Stomach (tissue), 9 donors: Measurements from ENCODE around the gene LIMD2. TPM values are rescaled to one million over a fixed set of nuclear protein-coding genes. Genes with fewer than 3 reads are reported as not detected.
A peak's percentile ranks its signal among the peaks of the same experiment; 100 is the strongest.

ENCODE experiments used
- DNase-seq, 2 donors: peaks; one replicate each; pipeline versions ENCODE4 v3.0.0 to v3.0.0-alpha.2; 2013 to 2019
- H3K27ac ChIP-seq, 5 donors: fragments of 200-600 bp in 4 of 5; sonication (generic) in 4 of 5; one replicate each; pipeline ENCODE4 v1.5.1; 2013 to 2019; ENCODE audit warnings: mild to moderate bottlenecking in 1 of 5, moderate library complexity in 1 of 5
- H3K27me3 ChIP-seq, 3 donors: fragments of 200-600 bp; sonication (generic); one replicate each; pipeline ENCODE4 v1.5.1; 2017 to 2019; ENCODE audit warnings: mixed run types in 1 of 3
- H3K36me3 ChIP-seq, 4 donors: fragments of 200-600 bp; sonication (generic); 1 replicate in 3 of 4; 2 replicates in 1 of 4; pipeline ENCODE4 v1.5.1; 2016 to 2019
- H3K4me1 ChIP-seq, 4 donors: fragments of 200-600 bp; sonication (generic); one replicate each; pipeline ENCODE4 v1.5.1; 2016 to 2019
- H3K4me3 ChIP-seq, 4 donors: fragments of 200-600 bp; sonication (generic) in 3 of 4; one replicate each; pipeline ENCODE4 v1.5.1; 2016 to 2019; ENCODE audit warnings: mild to moderate bottlenecking in 1 of 4
- H3K9me3 ChIP-seq, 4 donors: fragments of 200-600 bp; sonication (generic); one replicate each; pipeline ENCODE4 v1.5.1; 2016 to 2019
- CTCF ChIP-seq, 7 experiments: fragments of 450-650 bp in 4 of 7; fragments of 200-600 bp in 3 of 7; sonication (generic) in 3 of 7; IDR thresholded peaks; one replicate each; pipeline ENCODE4 v1.5.1; 2016 to 2019; ENCODE audit warnings: antibody characterized with exemption in 7 of 7, control low read depth in 2 of 7, mild to moderate bottlenecking in 1 of 7
- EP300 ChIP-seq: sonication (generic); formaldehyde crosslinking; IDR thresholded peaks from one replicate; pipeline ENCODE4 v1.6.1; 2017; ENCODE audit warnings: antibody characterized with exemption
- POLR2A ChIP-seq, 4 donors: fragments of 450-650 bp; IDR thresholded peaks; one replicate each; pipeline ENCODE4 v1.6.1; 2016; ENCODE audit warnings: antibody characterized with exemption in 4 of 4, control low read depth in 2 of 4, mild to moderate bottlenecking in 1 of 4, moderate library complexity in 1 of 4
- POLR2AphosphoS5 ChIP-seq, 3 donors: sonication (generic); formaldehyde crosslinking; IDR thresholded peaks; one replicate each; pipeline ENCODE4 v1.6.1; 2016; ENCODE audit warnings: antibody characterized with exemption in 3 of 3
- WGBS, 5 donors: extraction: QIAGEN DNeasy Blood & Tissue Kit in 3 of 5; methylation state at CpG; one replicate each; pipeline versions ENCODE4 v1.1.5 to v1.1.7; 2013 to 2018; 5-methylcytosine and 5-hydroxymethylcytosine counted together
- intact Hi-C: fragments of 100-400 bp; cut with DNase I; formaldehyde crosslinking; loops from one replicate; pipeline ENCODE4 v1.15.1; 2023; ENCODE audit warnings: low total_unique reads
- polyA plus RNA-seq, 3 donors: library from polyadenylated mRNA; stranded (reverse); fragments of 200-250 nt; gene quantifications; one replicate each; pipeline ENCODE4 v1.2.3, GENCODE V29; 2013
- total RNA-seq, 5 donors: library from RNA; depleted of rRNA; stranded (reverse); fragments of >200 nt; gene quantifications; one replicate each; pipeline versions ENCODE4 v1.1.0 to v1.2.3, GENCODE V29; 2014 to 2016
- donor health status: healthy with polysubstance abuse.
- donor health status: Bipolar disorder and iron deficiency.
- donor health status: healthy.

Gene LIMD2
- total and polyA plus RNA-seq, 8 donors: 4.9 to 27.2 (median 15.0) TPM

GRCh38 chr17:63706336-63707082 is 6.6 kb upstream of the LIMD2 start:
- DNase-seq: no peak
- peak overlapping the region in 1 of 5 donors; percentile 13 for H3K27ac ChIP-seq
- WGBS, 5 donors: 77 to 83% (median 78%) methylated on average over 7 of the region's 7 CpGs
- no peaks in the 10 kb centered on the region for H3K9me3 ChIP-seq
- TF ChIP-seq POLR2A (IDR thresholded peaks at IDR 0.05) (no peak), EP300 (no peak), CTCF (IDR thresholded peaks at IDR 0.05) (no peak), POLR2AphosphoS5 (IDR thresholded peaks at IDR 0.05) (no peak)
- H3K4me1 ChIP-seq: peaks cover 3 to 14% (median 10%) of the 10 kb centered on the region in 4 donors
- no peaks in the 10 kb centered on the region for H3K27me3 ChIP-seq
- intact Hi-C loops: no loop called here
- no peak overlapping the region for H3K4me3 ChIP-seq
- H3K36me3 ChIP-seq: peaks cover 21 to 89% (median 87%) of the 10 kb centered on the region in 4 donors

GRCh38 chr17:63705657-63706056 is 5.7 kb upstream of the LIMD2 start:
- Histone ChIP-seq H3K27me3 (no peaks in the 10 kb centered on the region), H3K27ac (no peak overlapping the region), H3K9me3 (no peaks in the 10 kb centered on the region), H3K4me1 (peaks cover 11 to 22% (median 19%) of the 10 kb centered on the region in 4 donors), H3K4me3 (no peak overlapping the region), H3K36me3 (peaks cover 20 to 80% (median 78%) of the 10 kb centered on the region in 4 donors)
- TF ChIP-seq POLR2A (IDR thresholded peaks at IDR 0.05) (no peak), POLR2AphosphoS5 (IDR thresholded peaks at IDR 0.05) (no peak), CTCF (IDR thresholded peaks at IDR 0.05) (no peak), EP300 (no peak)
- DNase-seq: no peak
- intact Hi-C loops: no loop called here
- 63 to 85% (median 68%) methylated on average over 3 of the region's 3 CpGs for WGBS, 5 donors

- H3K27me3 ChIP-seq: no peaks in the 10 kb centered on the region
- TF ChIP-seq CTCF (IDR thresholded peaks at IDR 0.05) (no peak), POLR2A (IDR thresholded peaks at IDR 0.05) (no peak), EP300 (no peak), POLR2AphosphoS5 (IDR thresholded peaks at IDR 0.05) (no peak)
- H3K4me3 ChIP-seq: no peak overlapping the region
- DNase-seq: no peak
- 84 to 92% (median 89%) methylated on average over 9 of the region's 9 CpGs for WGBS, 5 donors
- H3K9me3 ChIP-seq: no peaks in the 10 kb centered on the region
- peaks cover 14 to 72% (median 70%) of the 10 kb centered on the region in 4 donors for H3K36me3 ChIP-seq
- peaks cover 18 to 28% (median 23%) of the 10 kb centered on the region in 4 donors for H3K4me1 ChIP-seq
- intact Hi-C loops: no loop called here
- H3K27ac ChIP-seq: no peak overlapping the region
Measured at GRCh38 chr17:63704836-63705235, 4.9 kb upstream of the LIMD2 start.

- intact Hi-C loops: no loop called here
- WGBS, 5 donors: 92 to 98% (median 92%) methylated on average over 8 to 11 of the region's 11 CpGs
Measured at GRCh38 chr17:63704259-63704576, 4.3 kb upstream of the LIMD2 start.

More at GRCh38 chr17:63704259-63704576, 4.3 kb upstream of the LIMD2 start:
- Histone ChIP-seq H3K27ac (no peak overlapping the region), H3K27me3 (no peaks in the 10 kb centered on the region), H3K36me3 (peaks cover 10 to 66% (median 64%) of the 10 kb centered on the region in 4 donors), H3K4me1 (peaks cover 20 to 31% (median 26%) of the 10 kb centered on the region in 4 donors), H3K9me3 (no peaks in the 10 kb centered on the region), H3K4me3 (no peak overlapping the region)
- DNase-seq: no peak
- no peak for TF ChIP-seq POLR2A (IDR thresholded peaks at IDR 0.05)
- TF ChIP-seq EP300: no peak
- TF ChIP-seq POLR2AphosphoS5 (IDR thresholded peaks at IDR 0.05): no peak
- no peak for TF ChIP-seq CTCF (IDR thresholded peaks at IDR 0.05)
